ENCODE measurements around the gene NCOA6.
"Not testable (repeated sequence)": the region's sequence is repeated elsewhere in the genome, so short reads cannot be mapped to it uniquely, and the experiment has no call there.

Gene NCOA6

GRCh38 chr20:34829191-34829590, 3.7 kb upstream of the NCOA6 start:
- DNase-seq (ENCODE audit: low spot score) = no peak

- peak; percentile 47 for DNase-seq (ENCODE audit: low spot score)
Measured at GRCh38 chr20:34824806-34825529, 483 bp downstream of the NCOA6 start.

GRCh38 chr20:34824452-34824805, 1.0 kb downstream of the NCOA6 start:
- DNase-seq (ENCODE audit: low spot score) = peak; percentile 83

GRCh38 chr20:34824026-34824425, 1.4 kb downstream of the NCOA6 start:
- no peak for DNase-seq (ENCODE audit: low spot score)

- DNase-seq (ENCODE audit: low spot score) = no peak
Measured at GRCh38 chr20:34820805-34821578, 4.5 kb downstream of the NCOA6 start.

- DNase-seq (ENCODE audit: low spot score) = no peak
Measured at GRCh38 chr20:34817801-34818200, 7.7 kb downstream of the NCOA6 start.

- DNase-seq (ENCODE audit: low spot score) = no peak
Measured at GRCh38 chr20:34817072-34817471, 8.4 kb downstream of the NCOA6 start.

- no peak for DNase-seq (ENCODE audit: low spot score)
Measured at GRCh38 chr20:34815636-34816035, 9.8 kb downstream of the NCOA6 start.

- no peak for DNase-seq (ENCODE audit: low spot score)
Measured at GRCh38 chr20:34808583-34808982, 16.9 kb downstream of the NCOA6 start.

GRCh38 chr20:34807944-34808465, 17.4 kb downstream of the NCOA6 start:
- DNase-seq (ENCODE audit: low spot score) = peak; percentile 24

GRCh38 chr20:34806255-34806654, 19.2 kb downstream of the NCOA6 start:
- DNase-seq (ENCODE audit: low spot score) = no peak

- no peak for DNase-seq (ENCODE audit: low spot score)
Measured at GRCh38 chr20:34798871-34799270, 26.6 kb downstream of the NCOA6 start.

- no peak for DNase-seq (ENCODE audit: low spot score)
Measured at GRCh38 chr20:34798328-34798727, 27.1 kb downstream of the NCOA6 start.

GRCh38 chr20:34797012-34797995, 28.1 kb downstream of the NCOA6 start:
- DNase-seq (ENCODE audit: low spot score) = no peak

GRCh38 chr20:34794006-34794585, 31.4 kb downstream of the NCOA6 start:
- no peak for DNase-seq (ENCODE audit: low spot score)

- DNase-seq (ENCODE audit: low spot score) = no peak
Measured at GRCh38 chr20:34792687-34793363, 32.6 kb downstream of the NCOA6 start.

GRCh38 chr20:34791289-34792020, 34.0 kb downstream of the NCOA6 start:
- peak; percentile 39 for DNase-seq (ENCODE audit: low spot score)

- DNase-seq (ENCODE audit: low spot score) = peak; percentile 33
Measured at GRCh38 chr20:34781220-34781619, 44.2 kb downstream of the NCOA6 start.

GRCh38 chr20:34780291-34780690, 45.2 kb downstream of the NCOA6 start:
- DNase-seq (ENCODE audit: low spot score) = not testable (repeated sequence)

- DNase-seq (ENCODE audit: low spot score) = no peak
Measured at GRCh38 chr20:34776177-34776576, 49.3 kb downstream of the NCOA6 start.

Measured in cerebellar cortex (tissue), 1 donor.